ENCODE data around the gene MOB1B.
"Not testable (repeated sequence)": the region's sequence is repeated elsewhere in the genome, so short reads cannot be mapped to it uniquely, and the experiment has no call there.

The MOB1B gene

DNA sequence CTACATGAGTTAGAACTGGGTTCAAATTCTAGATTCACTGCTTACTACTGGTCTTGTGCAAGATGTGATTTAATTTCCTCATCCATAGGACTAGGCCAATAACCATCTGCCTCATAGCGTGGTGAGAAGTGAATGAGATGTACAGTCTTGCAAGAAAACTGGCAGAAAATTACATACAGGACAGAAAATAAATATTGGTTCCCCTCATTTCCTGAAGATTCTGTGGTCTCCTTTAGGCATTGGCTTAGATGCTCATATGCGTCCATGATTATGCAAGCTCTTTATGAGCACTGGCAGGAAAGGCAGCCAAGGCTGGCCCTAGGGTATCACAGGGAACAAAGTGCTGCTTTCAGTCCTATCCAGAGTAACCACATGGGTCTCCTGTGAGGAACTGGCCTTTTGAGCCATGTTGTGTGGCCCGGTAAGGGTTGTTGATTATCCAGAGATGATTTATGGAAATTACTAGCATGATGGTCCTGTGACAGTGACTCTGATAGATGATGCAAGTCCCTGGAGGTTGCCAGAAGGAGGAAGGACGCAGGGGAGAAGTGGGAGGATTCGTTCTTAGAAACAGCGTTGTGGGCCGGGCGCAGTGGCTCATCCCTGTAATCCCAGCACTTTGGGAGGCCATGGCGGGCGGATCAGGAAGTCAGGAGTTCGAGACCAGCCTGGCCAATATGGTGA lies 9.9 kb upstream of the MOB1B start:
- no peaks in the 10 kb centered on the region for H3K36me3 Mint-ChIP-seq (ENCODE audit: low read depth)
- TF ChIP-seq CTCF (IDR thresholded peaks at IDR 0.05; ENCODE audit: unreplicated experiment in 3 of 3): no peak
- peaks cover 21% of the 10 kb centered on the region for H3K4me1 Mint-ChIP-seq

DNA sequence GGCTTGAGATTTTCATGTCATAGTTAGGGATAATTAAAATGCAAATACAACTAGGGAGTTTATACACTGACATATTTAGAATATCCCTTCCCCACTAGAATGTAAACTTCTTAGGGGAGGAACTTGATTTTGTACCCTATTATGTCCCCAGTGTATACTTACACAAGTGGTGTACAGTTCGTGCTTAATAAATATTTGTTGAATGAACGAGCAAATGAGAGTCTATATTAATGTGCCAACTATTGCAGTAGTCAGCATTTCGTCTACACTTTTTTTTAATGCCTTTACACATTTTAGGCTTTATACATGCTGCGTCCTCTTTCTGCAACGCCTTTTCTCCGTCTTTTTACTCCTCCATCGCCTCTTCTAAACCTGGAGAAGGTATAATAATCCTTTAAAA lies 8.4 kb upstream of the MOB1B start:
- H3K27me3 Mint-ChIP-seq (ENCODE audit: low read depth): no peaks in the 10 kb centered on the region
- H3K4me1 Mint-ChIP-seq: peaks cover 21% of the 10 kb centered on the region
- H3K9me3 Mint-ChIP-seq: no peaks in the 10 kb centered on the region
- no peak for TF ChIP-seq CTCF (IDR thresholded peaks at IDR 0.05; ENCODE audit: unreplicated experiment in 3 of 3)
- no peak overlapping the region for H3K27ac Mint-ChIP-seq
- no peak overlapping the region for H3K4me3 Mint-ChIP-seq
- H3K36me3 Mint-ChIP-seq (ENCODE audit: low read depth): no peaks in the 10 kb centered on the region

More for the DNA sequence above, 9.9 kb upstream of the MOB1B start:
- no peaks in the 10 kb centered on the region for H3K9me3 Mint-ChIP-seq
- no peak overlapping the region for H3K4me3 Mint-ChIP-seq
- peak overlapping the region in 1 of 3 experiments; percentile 71 for H3K27ac Mint-ChIP-seq
- H3K27me3 Mint-ChIP-seq (ENCODE audit: low read depth): no peaks in the 10 kb centered on the region

- Mint-ChIP-seq H3K36me3 (ENCODE audit: low read depth) (no peaks in the 10 kb centered on the region), H3K27ac (peak overlapping the region; percentile 83 to 96 (median 89))
- no peak for TF ChIP-seq CTCF (IDR thresholded peaks at IDR 0.05; ENCODE audit: unreplicated experiment in 3 of 3)
Observed at GRCh38 chr4:70895405-70895804, 6.8 kb upstream of the MOB1B start.

GRCh38 chr4:70895811-70896491 lies 6.2 kb upstream of the MOB1B start:
- Mint-ChIP-seq H3K27ac (peak overlapping the region; percentile 83 to 96 (median 89)), H3K36me3 (ENCODE audit: low read depth) (no peaks in the 10 kb centered on the region), H3K4me3 (peak overlapping the region in 2 of 3 experiments; percentile 26 to 41), H3K4me1 (peaks cover 21% of the 10 kb centered on the region), H3K9me3 (no peaks in the 10 kb centered on the region), H3K27me3 (ENCODE audit: low read depth) (no peaks in the 10 kb centered on the region)
- TF ChIP-seq CTCF (IDR thresholded peaks at IDR 0.05; ENCODE audit: unreplicated experiment in 3 of 3): no peak

More at GRCh38 chr4:70895405-70895804, 6.8 kb upstream of the MOB1B start:
- H3K27me3 Mint-ChIP-seq (ENCODE audit: low read depth): no peaks in the 10 kb centered on the region
- peaks cover 21% of the 10 kb centered on the region for H3K4me1 Mint-ChIP-seq
- H3K4me3 Mint-ChIP-seq: no peak overlapping the region
- no peaks in the 10 kb centered on the region for H3K9me3 Mint-ChIP-seq

DNA sequence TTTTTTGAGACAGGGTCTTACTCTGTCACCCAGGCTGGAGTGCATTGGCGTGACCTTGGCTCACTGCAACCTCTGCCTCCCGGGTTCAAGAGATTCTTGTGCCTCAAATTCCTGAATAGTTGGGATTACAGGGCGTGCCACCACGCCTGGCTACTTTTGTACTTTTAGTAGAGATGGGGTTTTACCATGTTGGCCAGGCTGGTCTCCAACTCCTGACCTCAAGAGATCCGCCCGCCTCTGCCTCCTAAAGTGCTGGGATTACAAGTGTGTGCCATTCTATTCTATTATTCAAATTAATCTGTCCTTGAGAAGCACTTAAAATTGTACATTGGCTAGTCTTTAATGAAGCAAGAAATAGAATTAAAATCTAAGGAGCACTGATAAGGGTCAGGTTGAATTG lies 3.6 kb upstream of the MOB1B start:
- not testable (repeated sequence) for H3K9me3 Mint-ChIP-seq; H3K36me3 Mint-ChIP-seq (ENCODE audit: low read depth); H3K27me3 Mint-ChIP-seq (ENCODE audit: low read depth); H3K4me3 Mint-ChIP-seq
- peaks cover 33% of the 10 kb centered on the region for H3K4me1 Mint-ChIP-seq
- H3K27ac Mint-ChIP-seq: peak overlapping the region in 1 of 3 experiments; percentile 49

- Mint-ChIP-seq H3K27ac (peak overlapping the region; percentile 86 to 99 (median 99)), H3K4me3 (peak overlapping the region; percentile 99 to 100 (median 99)), H3K9me3 (no peaks in the 10 kb centered on the region), H3K4me1 (peaks cover 21% of the 10 kb centered on the region), H3K36me3 (ENCODE audit: low read depth) (peaks cover 15% of the 10 kb centered on the region), H3K27me3 (ENCODE audit: low read depth) (no peaks in the 10 kb centered on the region)
- TF ChIP-seq CTCF (IDR thresholded peaks at IDR 0.05; ENCODE audit: unreplicated experiment in 3 of 3): no peak
Observed at GRCh38 chr4:70901607-70901983, 574 bp upstream of the MOB1B start.
